Measurements from ENCODE around the gene RBM4.
"Not testable (repeated sequence)": the region's sequence is repeated elsewhere in the genome, so short reads cannot be mapped to it uniquely, and the experiment has no call there.

The RBM4 gene

DNA sequence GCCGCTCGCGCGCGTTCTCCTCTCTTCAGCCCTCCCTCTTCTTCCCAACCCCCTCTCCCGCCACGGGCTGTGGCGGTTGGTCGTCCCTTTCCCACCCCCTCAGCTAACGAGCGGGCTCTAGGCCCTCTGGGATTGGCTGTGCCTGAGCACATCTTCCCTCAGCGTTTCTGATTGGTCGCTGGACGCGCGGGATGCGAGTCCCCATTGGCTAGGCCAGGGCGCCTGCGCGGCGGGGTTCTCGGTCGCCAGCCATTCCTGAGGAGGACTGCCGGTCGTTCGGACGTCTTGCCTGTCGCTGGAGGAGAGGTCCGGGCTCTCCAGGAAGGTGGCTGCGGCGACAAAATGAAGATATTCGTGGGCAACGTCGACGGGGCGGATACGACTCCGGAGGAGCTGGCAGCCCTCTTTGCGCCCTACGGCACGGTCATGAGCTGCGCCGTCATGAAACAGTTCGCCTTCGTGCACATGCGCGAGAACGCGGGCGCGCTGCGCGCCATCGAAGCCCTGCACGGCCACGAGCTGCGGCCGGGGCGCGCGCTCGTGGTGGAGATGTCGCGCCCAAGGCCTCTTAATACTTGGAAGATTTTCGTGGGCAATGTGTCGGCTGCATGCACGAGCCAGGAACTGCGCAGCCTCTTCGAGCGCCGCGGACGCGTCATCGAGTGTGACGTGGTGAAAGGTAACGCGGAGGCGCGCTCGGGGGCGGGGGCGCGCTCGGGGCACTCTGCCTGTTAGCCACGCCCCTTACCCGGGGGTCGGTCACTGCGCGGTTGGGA, 21.9 kb upstream of the RBM4 start, which contains the start of gene RBM14:
Gene RBM14, plus strand, starts transcription at position 252 of the 776 bp plus-strand sequence. Its CDS starts 91 bp downstream, at position 343.
- DNase-seq, result peak; percentile 100

DNA sequence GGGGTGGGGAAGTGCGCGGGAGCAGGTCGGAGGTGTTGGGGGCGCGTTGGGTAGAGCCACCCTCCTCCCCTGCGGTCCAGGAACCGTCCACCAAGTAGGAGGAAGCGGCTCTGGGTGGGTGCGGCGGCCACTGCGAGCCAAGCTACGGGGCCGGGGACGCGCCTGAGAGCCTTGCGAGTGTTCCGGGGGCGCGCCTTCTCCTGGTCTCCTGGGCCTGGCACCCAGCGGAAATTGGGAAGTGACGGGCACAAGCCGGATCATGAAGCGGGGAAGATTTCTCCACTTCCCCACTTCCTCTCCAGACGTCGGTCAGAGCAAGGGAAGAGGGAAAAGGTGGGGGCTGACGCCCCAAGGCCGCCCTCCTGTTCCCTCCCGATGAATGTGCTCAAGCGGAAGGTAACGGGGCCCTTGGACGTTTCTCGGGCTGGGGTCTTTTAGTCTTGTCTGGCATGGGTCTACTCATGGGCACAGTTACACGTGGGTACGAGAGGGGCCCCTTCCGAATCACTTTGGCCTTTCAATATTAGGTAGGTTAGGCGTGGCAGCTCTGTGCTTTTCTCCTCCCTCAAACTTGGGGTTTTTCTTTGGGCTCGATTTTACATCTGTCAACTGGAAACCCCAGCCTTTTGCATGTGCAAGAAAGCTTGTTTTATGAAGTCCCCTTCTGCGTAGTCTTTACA, 21.2 kb upstream of the RBM4 start:
- DNase-seq, result no peak

DNA sequence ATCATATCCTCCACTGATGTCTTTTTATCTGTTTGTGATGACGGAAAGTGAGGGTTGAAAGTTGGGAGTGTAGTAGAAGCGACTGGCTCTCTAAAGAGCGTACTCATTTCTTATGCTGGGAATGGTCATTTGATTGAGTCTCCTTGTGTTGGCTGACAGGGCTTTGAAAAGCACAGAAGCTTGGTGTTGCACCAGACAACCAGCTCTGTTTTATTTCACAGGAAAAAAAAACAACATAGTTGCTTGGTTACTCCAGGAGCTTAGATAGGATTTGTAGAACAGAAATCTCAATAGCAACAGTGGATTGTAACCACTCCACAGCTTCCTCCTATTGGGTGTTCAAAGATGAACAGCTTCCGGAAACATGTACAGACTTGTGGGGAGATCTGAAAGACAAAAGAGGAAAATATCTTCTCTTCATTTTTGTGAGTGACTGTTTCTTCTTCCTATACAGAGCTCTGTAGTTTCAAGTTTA, 19.4 kb upstream of the RBM4 start:
- peak; percentile 16 for DNase-seq

DNA sequence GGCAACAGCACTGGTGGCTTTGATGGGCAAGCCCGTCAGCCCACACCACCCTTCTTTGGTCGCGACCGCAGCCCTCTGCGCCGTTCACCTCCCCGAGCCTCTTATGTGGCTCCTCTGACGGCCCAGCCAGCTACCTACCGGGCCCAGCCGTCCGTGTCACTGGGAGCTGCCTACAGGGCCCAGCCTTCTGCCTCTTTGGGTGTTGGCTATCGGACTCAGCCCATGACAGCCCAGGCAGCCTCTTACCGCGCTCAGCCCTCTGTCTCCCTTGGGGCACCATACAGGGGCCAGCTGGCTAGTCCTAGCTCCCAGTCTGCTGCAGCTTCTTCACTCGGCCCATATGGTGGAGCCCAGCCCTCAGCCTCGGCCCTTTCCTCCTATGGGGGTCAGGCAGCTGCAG, 14.1 kb upstream of the RBM4 start:
- DNase-seq, result no peak

DNA sequence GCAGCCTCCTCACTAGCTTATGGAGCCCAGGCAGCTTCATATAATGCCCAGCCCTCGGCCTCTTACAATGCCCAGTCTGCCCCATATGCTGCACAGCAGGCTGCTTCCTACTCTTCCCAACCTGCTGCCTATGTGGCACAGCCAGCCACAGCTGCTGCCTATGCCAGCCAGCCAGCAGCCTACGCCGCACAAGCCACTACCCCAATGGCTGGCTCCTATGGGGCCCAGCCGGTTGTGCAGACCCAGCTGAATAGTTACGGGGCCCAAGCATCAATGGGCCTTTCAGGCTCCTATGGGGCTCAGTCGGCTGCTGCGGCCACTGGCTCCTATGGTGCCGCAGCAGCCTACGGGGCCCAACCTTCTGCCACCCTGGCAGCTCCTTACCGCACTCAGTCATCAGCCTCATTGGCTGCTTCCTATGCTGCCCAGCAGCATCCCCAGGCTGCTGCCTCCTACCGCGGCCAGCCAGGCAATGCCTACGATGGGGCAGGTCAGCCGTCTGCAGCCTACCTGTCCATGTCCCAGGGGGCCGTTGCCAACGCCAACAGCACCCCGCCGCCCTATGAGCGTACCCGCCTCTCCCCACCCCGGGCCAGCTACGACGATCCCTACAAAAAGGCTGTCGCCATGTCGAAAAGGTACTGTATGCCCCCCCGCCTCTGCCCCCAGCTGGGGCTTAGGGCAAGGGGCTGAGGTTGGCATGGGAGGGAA, 13.3 kb upstream of the RBM4 start:
- DNase-seq, result no peak

DNA sequence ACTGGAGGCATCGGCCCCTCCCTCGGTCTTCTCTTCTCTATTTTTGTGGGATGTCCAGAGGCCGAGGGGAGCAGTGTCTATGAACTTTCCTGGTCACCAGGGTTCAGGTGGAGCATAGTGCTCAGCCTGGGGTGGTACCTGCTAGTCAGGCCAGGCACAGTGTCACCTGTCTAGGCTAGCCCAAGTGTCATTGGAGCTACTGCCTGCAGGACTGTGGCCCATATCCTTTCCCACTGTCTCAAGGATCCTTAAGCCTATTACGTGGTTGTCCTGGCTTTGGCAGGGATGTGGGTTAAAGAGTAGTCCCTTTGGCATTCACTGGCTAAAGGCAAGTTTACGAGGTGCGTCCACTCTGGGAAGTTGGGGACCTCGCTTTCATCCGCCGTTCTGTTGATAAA, 12.8 kb upstream of the RBM4 start:
- DNase-seq, result no peak

DNA sequence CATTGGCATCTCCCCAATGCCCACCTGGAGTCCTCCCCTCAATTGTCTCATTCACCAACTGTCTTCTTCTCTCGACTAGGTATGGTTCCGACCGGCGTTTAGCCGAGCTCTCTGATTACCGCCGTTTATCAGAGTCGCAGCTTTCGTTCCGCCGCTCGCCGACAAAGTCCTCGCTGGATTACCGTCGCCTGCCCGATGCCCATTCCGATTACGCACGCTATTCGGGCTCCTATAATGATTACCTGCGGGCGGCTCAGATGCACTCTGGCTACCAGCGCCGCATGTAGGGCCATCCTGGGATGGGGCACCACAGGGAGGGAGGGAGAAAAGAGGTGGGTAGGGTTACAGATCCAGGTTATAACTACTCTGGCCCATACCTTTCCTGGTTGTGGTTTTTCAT, 12.1 kb upstream of the RBM4 start:
- no peak for DNase-seq

DNA sequence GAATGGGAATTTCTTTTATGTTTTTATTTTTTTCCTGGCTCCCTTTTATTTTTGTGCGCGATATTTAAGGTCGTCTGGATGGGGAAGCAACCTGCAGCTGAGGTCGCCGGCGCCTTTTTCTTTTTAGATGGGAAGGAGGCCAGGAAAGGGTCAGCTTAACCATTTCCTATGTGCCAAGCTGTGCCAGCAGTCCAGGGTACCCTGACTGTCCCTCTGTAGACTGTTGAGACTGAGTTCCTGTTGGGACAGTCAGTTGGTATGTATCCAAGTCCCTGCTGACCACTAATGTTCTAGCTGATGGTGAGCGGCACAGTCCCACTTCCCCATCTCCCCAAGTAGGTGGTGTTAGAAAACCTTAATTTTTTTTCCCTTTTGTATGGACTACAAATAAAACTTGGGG, 11.6 kb upstream of the RBM4 start:
- no peak for DNase-seq

DNA sequence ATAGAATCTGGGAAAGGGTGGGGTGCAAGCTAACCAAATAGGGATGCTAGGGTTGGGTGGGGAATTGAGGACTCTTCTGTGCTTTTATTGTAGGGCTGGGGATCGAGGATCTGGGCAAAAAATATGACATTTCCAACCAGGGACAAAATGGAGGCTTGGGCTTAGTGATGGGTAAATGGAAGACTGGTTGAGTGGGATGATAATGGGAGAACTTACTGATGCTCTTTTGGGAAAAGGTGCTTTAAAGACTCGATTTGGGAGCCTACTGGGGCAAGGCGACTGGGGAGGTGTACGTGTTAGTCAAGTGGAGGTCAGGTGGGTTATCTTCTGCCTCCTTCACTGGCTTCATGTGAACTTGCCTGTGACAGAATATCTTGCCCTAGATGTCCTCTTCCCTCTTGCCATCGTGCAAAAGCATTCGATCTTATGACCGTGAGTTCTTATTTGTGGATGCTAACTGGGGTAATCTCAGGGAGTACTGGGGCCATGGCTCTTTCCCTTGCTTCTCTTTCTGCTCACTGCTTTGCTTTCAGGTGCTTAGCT, 10.4 kb upstream of the RBM4 start:
- no peak for DNase-seq

DNA sequence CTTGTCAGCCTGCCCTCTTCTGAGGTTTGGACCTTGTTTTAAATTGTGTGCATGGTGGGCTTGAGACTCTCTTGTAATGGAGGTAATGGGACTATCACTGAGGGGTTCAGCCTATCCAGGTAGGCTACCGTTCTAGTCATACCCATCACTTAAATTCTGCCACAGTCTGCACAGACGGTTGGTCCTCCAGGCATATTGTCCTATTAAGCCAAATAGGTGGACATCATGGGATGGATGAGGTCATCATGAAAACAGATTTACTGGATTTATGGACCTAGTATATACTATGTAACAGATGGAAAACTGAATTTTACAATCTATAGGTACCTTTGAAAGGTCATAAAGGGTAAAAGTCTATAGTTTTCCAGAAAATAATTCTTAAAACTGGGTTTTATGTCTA, 9.1 kb upstream of the RBM4 start:
- no peak for DNase-seq

DNA sequence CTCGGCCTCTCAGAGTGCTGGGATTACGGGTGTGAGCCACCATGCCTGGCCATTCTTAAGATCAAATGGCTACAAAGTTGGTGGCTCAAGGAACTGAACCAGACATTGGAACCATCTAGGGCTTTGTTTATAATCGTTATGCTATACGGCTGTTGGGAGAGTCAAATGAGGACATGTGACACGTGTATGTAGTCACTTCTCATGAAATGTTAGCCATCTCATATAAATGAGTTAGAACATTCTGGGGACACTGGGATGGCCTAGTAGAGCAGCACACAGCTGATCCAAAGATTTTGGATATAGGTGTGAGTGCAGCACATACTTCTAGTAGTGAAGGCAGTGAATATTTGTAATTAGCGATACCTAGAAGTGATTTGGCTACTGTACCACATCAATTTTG, 6.6 kb upstream of the RBM4 start:
- no peak for DNase-seq

DNA sequence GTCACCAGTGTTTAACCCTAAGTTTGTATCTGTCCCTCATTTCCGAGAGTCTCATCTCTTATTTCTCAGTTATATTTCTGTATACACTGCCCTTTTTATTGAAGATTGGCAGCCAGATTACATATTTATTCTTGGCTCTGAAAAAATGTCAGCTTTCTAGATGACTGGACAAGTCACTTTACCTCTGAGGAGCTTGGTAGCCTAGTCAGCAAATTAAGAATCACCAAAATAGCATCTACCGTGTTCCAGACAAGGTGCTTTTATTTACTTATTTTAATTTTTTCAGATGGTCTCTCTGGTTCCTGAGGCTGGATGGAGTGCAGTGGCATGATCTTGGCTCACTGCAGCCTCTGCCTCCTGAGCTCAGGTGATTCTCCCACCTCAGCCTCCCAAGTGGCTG, 5.6 kb upstream of the RBM4 start:
- DNase-seq, result no peak

DNA sequence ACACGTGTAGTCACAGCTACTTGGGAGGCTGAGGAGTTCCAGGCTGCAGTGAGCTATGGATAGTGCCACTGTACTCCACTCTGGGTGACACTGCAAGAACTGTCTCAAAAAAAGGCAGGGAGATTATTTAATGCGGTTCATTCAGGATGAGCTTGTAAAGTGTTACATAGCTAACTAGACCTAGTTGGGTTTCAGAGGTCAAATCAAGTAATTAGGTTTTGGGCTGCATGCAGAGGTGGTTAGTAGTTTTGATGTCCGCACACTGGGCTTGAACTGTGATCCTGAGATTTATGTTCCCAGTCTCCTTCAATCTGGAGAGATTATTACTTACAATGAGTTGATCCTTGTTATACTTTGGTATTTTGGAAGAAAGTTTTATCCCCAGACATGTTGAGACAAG, 2.1 kb upstream of the RBM4 start:
- no peak for DNase-seq

DNA sequence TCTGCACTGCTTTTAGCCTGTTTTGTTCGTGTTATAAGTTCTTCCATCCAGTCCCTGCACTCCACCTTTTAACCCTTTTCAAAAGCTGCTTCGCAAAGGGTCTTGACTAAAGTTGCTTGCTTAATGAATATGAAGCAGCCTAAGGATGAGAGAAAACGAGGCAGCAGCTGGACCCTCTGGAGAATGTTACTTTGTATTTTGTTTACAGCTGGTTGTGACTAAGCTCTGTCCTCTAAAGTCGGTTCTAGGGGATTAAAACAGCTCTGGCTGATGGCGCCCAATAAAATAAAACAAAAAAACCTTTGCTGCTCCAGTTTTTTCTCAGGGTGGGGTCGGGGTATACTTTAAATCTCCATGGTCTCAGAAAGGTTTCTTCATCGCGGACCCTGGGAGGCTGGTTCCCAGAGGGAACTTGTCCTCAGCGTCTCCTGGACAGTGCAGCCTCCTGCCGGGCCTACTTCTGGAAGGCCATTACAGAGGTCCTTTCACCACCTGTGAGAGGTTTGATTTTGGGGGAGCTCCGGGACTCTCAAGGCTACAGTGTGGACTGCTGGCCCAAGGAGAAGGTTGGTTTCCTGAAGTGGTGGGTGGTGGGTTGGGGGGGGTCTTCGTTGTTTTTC, 836 bp upstream of the RBM4 start:
- no peak for DNase-seq

DNA sequence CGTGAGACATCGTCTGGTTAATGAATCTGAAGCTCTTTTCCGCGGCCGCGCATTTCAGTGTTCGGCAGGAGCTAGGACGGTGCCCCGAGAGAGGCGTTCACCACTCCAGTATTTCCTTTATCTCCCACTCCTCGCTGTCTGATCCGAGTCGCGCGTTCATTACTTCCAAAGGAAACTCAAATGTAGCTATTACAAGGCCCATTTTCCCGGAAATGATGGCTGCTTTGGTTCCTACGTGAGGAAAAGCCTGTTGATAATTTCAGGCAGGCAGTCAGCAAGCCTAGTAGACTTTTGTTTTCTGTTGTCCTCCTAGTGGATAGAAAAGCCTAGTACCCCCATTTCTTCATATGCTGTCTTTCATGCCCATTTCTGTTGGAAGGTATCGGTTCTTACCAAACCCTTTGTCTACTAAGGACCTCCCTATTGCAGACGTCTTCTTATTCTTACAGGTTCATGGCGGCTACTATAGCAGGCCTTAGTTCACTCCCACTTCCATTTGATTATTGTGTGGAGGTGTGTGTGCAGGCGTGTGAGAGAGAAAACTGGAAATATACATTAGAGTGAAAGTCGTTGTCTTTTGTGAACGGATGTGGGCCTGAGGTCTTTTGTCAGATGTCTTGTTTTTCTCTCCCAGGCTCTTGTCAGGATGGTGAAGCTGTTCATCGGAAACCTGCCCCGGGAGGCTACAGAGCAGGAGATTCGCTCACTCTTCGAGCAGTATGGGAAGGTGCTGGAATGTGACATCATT, 737 bp downstream of the RBM4 start:
- peak; percentile 43 for DNase-seq

DNA sequence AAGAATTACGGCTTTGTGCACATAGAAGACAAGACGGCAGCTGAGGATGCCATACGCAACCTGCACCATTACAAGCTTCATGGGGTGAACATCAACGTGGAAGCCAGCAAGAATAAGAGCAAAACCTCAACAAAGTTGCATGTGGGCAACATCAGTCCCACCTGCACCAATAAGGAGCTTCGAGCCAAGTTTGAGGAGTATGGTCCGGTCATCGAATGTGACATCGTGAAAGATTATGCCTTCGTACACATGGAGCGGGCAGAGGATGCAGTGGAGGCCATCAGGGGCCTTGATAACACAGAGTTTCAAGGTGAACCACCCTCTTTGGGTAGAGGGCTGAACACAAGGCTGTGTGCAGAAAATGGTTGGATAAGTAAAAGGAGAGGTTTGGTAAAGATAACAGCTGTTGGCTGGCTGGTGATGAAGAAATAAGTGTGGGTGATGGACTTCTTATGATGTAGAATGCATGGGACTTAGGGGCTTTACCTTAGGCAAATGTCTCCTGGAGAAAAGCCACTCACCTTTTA, 1.4 kb downstream of the RBM4 start:
- DNase-seq, result not testable (repeated sequence)

DNA sequence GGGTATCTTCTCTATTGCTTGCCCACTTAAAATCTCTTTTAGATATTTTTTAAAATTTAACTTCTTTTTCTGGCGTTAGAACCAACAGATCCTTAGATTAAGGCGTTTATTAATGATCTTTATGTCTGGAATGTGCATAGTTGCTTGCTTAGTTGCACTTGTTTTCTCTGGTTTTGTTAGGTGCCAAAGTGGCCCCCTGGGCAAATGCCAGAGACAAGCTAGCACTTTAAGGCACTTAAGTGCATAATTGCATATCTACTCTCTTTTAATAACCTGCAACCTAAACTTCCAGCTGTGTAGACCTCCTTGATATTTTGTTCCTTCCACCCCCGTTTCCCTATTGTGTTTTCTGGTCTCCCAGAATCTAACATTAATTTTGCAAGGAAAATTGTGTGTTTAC, 3.3 kb downstream of the RBM4 start:
- DNase-seq, result peak; percentile 36

DNA sequence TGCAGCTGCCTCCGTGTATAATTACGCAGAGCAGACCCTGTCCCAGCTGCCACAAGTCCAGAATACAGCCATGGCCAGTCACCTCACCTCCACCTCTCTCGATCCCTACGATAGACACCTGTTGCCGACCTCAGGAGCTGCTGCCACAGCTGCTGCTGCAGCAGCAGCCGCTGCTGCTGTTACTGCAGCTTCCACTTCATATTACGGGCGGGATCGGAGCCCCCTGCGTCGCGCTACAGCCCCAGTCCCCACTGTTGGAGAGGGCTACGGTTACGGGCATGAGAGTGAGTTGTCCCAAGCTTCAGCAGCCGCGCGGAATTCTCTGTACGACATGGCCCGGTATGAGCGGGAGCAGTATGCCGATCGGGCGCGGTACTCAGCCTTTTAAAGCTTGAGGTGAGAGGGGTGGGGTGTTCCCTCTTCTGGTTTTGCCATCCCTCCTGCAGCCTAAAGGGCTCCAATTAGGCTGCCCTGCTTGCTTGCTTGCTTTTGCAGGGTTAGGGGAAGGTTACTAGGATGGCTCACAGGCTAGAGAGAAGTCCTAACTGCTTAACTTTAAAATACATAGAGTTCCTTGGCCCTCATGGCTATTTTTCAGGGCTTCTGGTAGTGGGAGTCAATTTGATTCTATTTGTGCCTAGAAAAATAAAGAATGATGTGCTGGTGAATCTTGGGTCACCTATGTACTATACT, 5.4 kb downstream of the RBM4 start:
- DNase-seq, result no peak

DNA sequence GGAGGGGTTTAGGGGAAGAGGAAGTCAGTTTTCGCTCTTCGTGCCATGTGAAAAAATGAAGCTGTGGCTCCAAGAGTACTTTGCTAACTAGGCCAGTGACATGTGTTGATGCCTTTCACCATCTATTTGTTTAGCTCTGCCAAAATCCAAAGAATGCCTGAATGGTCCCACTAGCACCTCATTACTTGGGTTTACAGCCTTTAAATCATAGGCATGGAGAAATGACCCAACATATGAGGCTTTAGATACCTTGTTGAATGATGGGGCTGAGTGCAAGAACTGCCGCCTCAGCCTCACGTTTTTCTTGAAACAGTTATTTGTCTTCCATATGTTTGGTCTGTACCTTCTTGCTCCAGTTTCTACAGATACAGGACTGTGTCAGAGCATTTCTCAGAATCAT, 8.3 kb downstream of the RBM4 start:
- DNase-seq, result no peak

DNA sequence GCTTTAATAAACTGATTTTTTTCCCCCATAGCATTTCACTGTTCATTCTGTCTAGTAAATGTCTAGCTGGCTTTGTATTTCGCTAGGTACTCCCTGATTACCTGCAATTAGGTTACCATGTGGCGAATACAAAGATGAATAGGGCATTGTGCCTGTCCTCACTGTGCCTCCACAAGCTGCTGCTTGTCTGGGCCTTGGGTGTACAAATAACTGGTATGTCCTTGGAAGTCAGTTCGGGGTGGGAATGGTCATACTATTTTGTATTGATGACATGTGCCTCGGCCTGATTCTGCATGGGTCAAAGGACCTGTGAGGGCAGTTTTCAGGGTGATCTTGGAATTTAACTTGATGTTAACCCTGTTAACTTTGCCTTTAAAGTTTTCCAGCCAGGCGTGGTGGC, 11.4 kb downstream of the RBM4 start:
- DNase-seq, result no peak

DNA sequence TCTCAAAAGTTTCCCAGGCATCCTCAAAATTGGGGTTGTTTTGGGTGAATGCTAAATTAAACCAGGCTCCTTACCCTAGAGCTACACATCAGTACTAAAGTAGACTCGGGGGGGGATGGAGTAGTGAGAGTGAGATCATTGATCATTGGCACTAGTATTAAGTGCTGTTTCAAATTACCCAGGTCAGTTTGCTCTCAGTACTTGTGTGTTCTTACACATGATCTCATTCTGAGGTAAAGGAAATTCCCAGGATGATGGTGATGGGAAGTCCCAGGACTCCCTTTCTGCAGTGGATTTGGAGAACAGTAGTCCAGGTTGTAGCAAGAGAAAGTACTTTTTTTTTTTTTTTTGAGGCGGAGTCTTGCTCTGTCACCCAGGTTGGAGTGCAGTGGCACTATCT, 12.5 kb downstream of the RBM4 start:
- DNase-seq, result no peak
